GM18868 (cell line): ENCODE data around the gene SMKR1.
"Not testable (repeated sequence)": the region's sequence is repeated elsewhere in the genome, so short reads cannot be mapped to it uniquely, and the experiment has no call there.

Experiments used
- ATAC-seq: cut with Tn5 transposase; IDR thresholded peaks from one replicate; pipeline ENCODE4 v1.9.1; 2021; ENCODE audit warnings: mild to moderate bottlenecking, moderate library complexity; ENCODE audit not compliant: unreplicated experiment

SMKR1 gene

DNA sequence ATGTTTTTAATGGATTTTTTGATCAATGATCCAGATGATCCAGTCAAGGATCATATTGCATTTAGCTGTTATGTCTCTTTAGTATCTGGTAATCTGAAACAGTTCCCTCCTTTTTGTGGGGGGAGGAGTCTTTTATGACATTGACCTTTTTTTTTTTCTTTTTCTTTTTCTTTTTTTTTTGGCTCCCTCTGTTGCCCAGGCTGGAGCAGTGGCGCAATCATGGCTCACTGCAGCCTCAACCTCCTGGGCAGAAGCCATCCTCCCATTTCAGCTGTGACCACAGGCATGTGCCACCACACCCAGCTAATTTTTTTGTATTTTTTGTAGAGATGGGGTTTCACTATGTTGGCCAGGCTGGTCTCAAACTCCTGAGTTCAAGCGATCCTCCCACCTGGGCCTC, 22.1 kb downstream of the SMKR1 start:
- ATAC-seq = not testable (repeated sequence)

DNA sequence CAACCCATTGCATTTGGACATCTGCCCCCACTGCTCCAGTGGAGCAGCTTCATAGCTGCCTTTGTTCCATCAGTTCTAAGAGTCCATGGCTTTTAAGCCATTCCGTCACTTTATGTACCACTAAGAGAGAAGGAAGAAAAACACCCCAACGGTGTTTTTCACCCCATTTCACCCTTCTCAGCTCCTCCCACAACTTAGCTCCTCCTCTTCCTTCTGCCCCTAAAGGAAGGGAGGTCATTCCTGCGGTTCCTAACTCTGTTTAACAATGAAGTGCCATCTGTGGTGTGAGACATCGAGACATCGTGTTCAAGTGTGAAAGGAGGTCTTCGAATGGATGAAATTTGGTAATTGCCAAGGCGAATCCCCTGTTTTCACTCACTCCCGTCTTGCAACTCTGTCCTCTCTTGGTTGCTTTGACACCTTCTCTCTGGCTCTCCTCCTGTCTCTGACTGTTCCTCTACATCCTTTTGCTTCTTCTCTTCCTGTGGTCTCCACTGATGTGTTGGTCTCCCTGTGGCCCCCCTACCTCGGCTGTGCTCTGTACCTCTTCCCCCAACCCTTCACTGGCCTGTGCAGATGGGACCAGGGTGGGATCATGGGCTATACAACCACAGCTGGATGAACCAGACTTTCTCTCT, 23.0 kb downstream of the SMKR1 start:
- no peak for ATAC-seq

DNA sequence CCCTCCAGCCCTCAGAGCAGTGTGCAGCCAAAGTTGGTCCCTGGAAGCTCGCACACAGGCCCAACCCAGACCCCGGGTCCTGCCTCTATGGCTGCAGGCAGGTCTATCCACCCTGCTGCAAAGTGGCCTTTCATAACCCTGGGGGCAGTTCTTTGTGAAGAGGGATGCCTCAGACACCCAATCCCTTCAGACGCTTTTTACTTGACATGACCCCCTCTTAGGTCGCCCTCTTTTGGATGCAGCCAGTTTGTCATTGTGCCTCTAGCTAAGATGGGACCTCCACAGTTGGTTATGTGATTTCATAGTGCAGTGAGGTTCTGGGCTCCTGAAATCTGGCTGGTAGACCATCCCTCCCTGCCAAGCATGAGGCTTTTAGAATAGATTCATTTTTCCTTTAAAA, 27.3 kb downstream of the SMKR1 start:
- ATAC-seq = no peak

DNA sequence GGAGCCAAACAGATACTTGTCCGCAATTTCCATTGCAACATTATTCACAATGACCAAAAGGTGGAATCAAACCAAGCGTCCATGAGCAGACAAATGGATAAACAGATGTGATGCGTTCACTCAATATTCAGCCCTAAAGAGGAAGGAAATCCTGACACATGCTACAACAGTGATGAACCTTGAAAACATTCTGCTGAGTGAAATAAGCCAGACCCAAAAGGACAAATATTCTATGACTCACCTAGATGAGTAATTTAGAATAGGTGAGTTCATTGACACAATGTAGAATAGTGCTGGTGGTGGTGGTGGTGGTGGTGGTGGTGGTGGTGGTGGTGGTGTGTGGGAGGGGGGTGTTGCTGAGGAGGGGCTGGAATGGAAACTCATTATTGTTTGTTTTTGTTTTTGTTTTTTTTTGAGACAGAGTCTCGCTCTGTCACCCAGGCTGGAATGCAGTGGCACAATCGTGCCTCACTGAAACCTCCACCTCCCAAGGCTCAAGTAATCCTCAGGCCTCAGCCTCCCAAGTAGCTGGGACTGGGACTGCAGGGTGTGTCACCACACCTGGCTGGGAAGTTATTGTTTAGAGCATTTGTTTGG, 28.6 kb downstream of the SMKR1 start:
- no peak for ATAC-seq

DNA sequence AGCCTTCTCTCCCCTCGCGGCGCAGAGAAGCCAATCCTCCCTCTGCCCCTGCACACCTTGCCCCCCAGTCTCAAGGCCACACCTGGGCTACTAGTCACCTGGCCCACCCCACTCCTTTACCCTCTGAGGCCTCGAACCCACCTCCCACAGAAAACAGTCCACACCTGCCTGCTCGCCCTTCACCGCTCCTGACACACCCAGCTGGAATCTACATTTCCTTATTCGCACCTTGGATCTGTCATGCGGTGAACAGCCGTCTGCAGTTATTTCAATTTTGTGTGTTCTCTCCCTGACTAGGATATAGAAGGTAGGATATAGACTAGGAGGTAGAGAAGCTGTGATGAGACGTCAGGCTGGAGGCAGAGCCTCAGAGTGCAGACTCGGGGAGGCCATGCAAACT, 29.4 kb downstream of the SMKR1 start:
- no peak for ATAC-seq

DNA sequence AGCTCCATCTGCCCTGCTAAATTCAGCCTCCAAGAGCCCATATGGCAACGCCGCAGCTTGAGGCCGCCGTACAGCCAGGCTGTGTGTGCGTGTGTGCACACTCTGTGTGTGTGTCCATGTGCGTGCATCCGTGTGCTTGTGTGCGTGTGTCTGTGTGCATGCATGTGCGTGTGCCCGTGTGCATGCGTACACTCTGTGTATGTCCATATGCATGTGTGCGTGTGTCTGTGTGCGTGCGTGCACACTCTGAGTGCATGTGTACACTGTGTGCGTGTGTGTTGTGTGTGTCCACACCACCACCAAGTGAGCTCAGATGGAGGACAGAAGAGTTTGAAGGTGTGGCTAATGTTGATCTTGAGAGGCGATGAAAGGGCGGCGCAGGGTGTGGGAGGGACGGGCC, 30.0 kb downstream of the SMKR1 start:
- ATAC-seq = no peak

DNA sequence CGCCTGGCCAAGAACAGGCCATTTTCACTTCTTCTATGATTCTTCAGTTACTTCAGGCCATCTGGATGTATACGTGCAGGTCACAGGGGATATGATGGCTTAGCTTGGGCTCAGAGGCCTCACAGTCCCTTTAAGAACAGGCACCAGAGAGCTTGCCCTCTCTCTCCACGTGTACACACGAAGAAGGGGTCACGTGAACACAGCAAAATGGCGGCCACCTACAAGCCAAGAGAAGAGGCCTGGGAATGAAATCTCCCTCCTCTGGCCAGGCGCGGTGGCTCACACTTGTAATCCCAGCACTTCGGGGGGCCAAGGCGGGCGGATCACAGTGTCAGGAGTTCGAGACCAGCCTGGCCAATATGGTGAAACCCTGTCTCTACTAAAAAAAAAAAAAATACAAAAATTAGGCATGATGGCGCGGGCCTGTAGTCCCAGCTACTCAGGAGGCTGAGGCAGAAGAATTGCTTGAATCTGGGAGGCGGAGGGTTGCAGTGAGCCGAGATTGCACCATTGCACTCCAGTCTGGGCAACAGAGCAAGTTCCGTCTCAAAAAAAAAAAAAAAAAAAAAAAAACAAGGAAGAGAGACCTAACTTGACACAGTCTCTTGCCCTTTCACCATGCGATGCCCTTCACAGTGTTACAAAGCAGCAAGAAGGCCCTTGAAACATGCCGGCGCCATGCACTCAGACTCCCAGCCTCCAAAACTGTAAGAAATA, 32.4 kb downstream of the SMKR1 start:
- ATAC-seq = not testable (repeated sequence)

DNA sequence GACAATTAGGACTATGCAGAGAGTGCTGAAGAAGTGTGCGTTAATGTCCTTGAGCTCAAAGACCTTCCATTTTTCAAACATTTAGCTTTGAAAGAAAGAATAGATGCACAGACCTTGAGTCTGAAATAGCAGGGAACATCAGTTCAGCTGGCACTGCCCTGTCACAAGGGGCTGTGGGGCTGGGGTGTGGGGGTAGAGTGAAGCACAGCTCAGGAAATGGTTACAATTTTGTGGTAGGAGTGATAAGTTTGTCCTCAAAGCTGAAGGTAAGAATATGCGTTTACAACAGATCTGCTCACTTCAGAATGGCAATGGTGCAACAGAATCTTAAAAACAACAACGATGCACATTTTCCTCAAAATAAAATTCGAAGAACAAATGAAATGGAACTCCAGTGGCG, 33.6 kb downstream of the SMKR1 start:
- no peak for ATAC-seq

DNA sequence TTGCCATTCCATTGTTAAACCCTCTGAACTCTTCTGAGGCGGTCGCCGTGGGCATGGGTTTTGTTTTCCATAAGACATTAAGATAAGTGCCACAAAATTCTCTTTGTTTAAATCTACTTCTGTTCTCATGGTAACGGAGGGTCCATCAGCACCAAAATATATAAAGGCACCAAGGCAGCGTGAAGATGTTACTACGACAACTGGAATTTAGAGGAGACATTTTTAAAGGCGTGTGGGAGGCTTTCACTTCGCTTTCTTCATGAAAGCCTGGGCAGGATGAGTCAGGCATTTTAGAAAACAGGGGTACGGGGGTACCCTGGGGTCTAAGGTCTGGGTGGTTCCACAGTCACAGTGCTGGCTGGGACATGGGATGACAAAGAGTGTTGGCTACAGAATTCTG, 34.0 kb downstream of the SMKR1 start:
- no peak for ATAC-seq

DNA sequence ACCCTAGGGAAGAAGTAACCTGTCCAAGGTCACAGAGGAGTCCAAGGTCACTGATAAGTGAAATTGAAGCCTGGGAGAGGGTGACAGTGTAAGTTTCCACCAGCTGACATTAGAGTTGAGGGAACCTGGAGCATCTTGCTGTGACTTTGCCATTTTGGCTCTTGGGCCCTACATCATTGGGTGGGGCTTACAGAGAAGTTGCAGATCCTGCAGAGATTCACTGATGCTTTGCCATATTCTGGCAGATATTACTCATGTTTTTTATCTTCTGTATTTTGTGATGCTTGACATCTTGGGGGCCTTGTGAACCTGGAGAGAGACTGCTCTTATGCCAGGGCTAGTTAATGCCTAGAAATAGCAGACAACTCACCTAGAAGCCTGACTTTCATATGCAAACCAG, 36.5 kb downstream of the SMKR1 start:
- no peak for ATAC-seq

DNA sequence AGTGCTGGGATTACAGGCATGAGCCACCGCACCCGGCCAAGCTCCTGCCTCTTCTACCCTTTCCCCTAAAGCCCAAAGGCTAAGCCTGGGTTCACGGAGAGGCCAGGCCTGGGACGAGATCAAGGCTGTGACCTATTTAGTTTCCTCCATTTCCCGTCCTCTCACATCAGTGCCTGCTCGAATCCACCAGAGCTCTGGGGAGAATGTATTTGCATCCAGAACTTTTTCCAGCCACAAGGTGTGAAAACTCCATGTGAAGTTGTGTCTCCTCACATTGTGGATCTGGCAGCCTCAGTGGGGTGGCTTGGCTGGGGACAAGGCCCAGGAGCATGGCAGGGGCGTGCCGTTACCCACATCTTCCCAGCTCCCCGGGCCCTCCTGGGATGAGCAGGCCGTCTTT, 38.0 kb downstream of the SMKR1 start:
- no peak for ATAC-seq

DNA sequence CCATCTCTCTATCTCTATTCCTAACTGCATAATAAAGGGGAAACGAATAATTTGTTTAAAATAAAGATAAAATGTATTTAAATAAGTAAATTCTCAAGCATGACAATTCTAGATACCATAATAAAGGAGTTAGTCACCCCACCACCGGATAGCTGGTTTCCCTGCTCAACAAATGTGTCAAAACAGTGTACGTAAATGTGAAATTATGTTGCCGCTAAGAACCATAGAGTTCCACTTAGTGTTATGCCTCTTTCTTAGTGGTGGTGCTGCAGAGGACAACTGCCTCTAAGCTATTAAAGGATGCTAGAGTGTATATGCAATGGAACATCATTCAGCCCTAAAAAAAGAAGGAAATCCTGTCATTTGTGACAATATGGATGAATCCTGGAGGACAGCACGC, 42.4 kb downstream of the SMKR1 start:
- no peak for ATAC-seq

DNA sequence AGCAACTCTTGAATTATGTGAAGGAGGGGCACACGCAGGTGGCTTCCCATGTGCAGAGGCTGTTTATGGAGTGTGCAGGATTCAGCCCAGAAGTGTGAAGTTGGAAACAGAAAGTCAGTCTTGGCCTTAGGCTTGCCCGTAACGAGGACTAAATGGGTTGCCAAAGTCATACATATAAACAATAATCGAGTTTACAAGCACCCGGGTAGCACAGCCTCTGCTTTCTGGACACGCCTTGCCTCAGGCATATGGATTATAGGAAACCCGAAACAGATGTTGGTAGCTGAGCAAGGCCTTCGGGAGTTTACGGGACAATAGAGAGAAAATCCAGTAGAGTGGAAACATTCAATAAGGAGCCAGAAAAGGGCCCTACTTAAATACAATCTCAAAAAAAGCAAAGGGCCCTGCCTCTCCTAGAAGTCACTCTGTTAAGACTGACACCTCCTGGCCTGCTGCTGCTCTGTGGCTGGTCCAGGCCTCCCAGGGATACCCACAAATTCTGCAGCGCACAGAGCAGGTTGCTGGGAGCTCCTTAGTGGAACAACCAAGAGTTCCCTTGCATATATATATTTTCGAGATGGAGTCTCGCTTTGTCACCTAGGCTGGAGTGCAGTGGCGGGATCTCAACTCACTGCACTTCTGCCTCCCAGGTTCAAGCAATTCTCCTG, 48.5 kb downstream of the SMKR1 start:
- no peak for ATAC-seq

DNA sequence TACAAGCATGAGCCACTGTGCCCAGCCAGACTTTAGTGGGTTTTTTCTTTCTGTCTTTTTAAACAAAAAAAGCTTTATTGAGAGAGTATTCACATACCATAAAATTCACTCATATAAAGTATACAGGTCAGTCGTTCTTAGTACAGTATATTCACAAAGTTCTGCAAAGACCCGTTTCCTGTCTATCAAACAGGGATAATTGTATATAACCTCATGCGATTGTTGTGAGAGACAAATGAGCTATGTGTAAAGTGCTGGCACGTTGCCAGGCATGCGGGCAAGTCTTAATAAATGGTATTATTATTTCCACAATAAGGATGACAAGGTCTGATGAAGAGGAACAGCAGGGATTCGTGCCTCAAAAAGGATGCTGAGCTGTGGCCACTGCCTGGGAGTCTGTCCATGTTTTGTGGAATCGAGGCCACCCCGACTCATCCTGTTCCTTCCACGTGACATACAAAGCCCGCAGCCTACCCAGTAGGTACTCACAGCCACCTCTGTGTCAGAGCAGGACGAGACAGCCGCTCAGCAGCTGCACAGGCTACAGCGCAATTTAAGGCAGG, 51.6 kb downstream of the SMKR1 start:
- ATAC-seq = no peak

DNA sequence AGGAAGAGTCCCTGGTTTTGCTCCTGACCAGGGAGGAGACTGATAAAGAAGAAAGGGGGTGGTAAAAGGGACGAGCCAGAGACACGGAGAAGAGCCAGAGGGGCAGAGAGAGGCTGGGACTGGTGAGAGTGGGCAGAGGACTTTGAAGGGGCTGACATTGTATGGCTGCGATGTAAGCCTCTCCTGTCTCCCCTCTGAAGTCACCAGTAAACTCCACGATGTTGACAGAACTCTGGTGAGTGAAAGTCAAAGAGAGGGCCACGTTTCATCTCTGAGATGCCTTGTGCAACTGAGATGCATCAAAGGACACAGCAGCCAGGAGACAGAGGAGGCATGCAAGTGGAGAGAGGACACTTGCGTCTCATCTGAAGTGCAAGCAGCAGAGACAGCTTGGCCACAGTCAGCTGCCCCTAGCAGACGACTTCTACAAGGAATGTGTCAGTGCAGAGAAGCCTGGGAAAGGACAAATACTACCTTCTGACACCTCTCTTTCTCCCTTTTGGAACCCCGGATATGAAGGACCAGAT, 54.3 kb downstream of the SMKR1 start:
- ATAC-seq = no peak

DNA sequence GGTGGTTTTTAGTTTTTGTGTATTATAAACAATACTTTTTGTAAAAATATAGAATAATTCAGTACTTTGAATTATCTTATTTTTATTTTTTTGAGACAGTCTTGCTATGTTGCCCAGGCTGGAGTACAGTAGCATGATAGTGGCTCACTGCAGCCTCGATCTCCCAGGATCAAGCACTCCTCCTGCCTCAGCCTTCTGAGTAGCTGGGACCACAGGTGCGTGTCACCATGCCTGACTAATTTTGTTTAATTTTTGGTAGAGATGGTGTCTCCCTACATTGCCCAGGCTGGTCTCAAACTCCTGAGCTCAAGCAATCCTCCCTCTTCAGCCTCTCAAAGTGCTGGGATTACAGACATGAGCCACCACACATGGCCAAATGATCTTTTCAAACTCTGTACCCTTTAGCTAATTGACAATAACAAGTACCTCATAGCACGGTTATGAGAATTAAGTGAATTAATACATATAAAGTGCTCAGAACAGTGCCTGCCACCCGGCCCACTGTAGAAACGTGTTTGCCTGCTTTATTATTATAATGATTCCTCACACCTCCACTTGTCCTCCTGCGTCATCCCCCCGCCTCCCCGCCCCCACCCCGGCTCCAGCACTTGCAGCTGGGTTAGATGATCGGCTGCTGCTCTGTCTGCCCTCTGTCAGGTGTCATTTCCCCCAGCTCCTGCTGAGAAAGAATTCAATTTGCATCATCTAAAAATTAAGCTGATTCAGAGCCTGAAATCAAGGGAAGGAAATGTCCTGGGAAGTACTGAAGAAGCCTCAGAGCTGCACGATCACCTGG, 55.6 kb downstream of the SMKR1 start:
- no peak for ATAC-seq

DNA sequence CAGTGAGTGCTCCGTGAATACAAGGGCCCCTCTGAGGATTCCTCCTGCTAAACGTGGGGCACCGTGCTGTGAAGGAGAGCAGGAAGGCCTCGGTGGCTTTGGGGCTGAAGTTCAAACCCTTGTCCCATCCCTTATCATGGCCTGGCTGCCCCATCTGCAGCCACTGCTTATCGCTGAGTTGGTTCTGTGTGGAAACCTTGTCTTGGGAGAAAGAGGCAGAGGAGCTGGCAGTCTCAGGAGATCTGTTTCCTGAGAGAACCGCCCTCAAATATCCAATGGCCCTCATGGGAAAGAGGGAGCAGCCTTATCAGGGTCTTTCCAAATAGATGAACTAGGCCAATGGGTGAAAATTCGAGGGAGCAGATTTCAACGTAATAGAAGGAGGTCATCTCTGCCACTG, 57.2 kb downstream of the SMKR1 start:
- no peak for ATAC-seq

DNA sequence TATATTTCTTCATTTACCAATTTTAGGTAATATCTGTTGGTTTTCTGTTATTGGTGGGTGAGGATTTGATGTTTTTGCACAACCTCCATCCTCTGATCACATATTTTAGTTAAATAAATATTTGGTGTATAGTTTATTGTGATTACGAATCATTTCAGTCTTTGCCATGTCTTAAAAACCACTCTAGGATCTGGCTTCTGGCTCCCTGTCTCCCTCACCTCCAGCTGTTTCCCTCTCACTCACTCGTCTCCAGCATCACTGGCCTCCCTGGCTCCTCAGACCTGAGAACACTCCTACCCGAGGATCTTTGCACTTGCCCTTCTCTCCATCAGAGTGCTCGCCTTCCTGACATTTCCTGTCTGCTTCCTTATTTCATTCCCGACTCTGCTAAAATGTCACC, 58.5 kb downstream of the SMKR1 start:
- no peak for ATAC-seq

DNA sequence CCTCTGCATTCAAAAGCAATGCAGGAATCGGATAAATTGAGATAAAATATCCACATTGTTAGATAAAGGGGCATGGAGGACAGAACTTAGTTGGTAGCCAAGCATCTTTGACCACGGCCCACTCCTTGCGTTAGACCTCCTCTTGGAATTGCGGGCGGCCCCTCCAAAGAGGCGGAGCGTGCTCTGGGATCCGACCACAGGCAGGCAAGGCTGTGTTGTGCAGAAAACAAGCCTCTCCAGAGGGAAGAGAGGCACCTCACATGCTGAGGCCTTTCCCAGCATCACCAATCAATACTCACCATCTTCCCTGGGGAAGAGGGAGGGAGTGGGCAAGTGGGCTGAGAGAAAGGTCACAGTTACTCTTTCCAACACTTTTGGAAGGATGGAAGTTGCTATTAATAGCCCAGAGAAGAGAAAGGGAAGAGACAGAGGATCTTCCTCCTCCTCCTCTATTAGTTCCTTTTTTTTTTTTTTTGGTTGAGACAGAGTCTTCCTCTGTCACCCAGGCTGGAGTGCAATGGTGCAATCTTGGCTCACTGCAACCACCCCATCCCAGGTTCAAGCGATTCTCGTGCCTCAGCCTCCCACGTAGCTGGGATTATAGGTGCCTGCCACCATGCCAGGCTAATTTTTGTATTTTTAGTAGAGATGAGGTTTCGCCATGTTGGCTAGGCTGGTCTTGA, 59.5 kb downstream of the SMKR1 start:
- no peak for ATAC-seq
